GM12891 (cell line): ENCODE measurements around the gene ZCCHC4.

Experiments used
- POLR2A ChIP-seq: IDR thresholded peaks from 2 replicates; pipeline ENCODE4 v1.6.1; 2011; ENCODE audit warnings: low read depth, low read length, control low read depth
- POLR2AphosphoS5 ChIP-seq: IDR thresholded peaks from 2 replicates; pipeline ENCODE4 v1.6.1; 2011; ENCODE audit warnings: low read depth, low read length, control low read depth
- POU2F2 ChIP-seq: IDR thresholded peaks from 2 replicates; pipeline ENCODE4 v1.6.1; 2011; ENCODE audit warnings: low read depth, mild to moderate bottlenecking, control low read depth, low read length, moderate library complexity
- TAF1 ChIP-seq: IDR thresholded peaks from 2 replicates; pipeline ENCODE4 v1.6.1; 2011; ENCODE audit warnings: low read depth, low read length, control low read depth

GRCh38 chr4:25307596-25307995, 5.0 kb upstream of the ZCCHC4 start:
- no peak for TF ChIP-seq POLR2A
- TF ChIP-seq POLR2AphosphoS5, result no peak
- no peak for TF ChIP-seq POU2F2
- TF ChIP-seq TAF1, result no peak
